GM23338 (cell line): ENCODE results near the gene OR51V1. TPM values are rescaled to one million over a fixed set of nuclear protein-coding genes. Genes with fewer than 3 reads are reported as not detected.

Experiments
- ATAC-seq: fragments of 200-7000 bp; cut with Tn5 transposase; 3 replicates; pipeline ENCODE4 v1.9.1; 2020
- DNase-seq: peaks from one replicate; pipeline ENCODE4 v3.0.0-alpha.2; 2015; ENCODE audit warnings: low spot score
- H2AFZ ChIP-seq: fragments of 200-600 bp; sonication (generic); 2 replicates; pipeline ENCODE4 v1.8.0; 2016; ENCODE audit warnings: antibody characterized with exemption, mild to moderate bottlenecking, moderate library complexity
- H3F3A ChIP-seq: fragments of 200-600 bp; sonication (generic); replicated peaks from 2 replicates; pipeline ENCODE4 v1.8.0; 2017; ENCODE audit warnings: antibody characterized with exemption, mixed run types, low read depth
- H3K27ac ChIP-seq: fragments of 200-600 bp; sonication (generic); 2 replicates; pipeline ENCODE4 v1.6.1; 2016; ENCODE audit warnings: low read depth
- H3K27me3 ChIP-seq: fragments of 200-600 bp; sonication (generic); 2 replicates; pipeline ENCODE4 v1.8.0; 2016; ENCODE audit warnings: mild to moderate bottlenecking, mixed run types, moderate library complexity; ENCODE audit not compliant: insufficient read depth
- H3K36me3 ChIP-seq: fragments of 200-600 bp; sonication (generic); 2 replicates; pipeline ENCODE4 v1.8.0; 2016; ENCODE audit warnings: mild to moderate bottlenecking; ENCODE audit not compliant: insufficient read depth
- H3K4me1 ChIP-seq: fragments of 200-600 bp; sonication (generic); 2 replicates; pipeline ENCODE4 v1.8.0; 2016; ENCODE audit warnings: mild to moderate bottlenecking, moderate library complexity; ENCODE audit not compliant: insufficient read depth
- H3K4me2 ChIP-seq: fragments of 200-600 bp; sonication (generic); 2 replicates; pipeline ENCODE4 v1.7.1; 2017; ENCODE audit warnings: mixed run types
- H3K4me3 ChIP-seq: fragments of 200-600 bp; sonication (generic); 2 replicates; pipeline ENCODE4 v1.6.1; 2016; ENCODE audit warnings: mixed run types
- H3K79me2 ChIP-seq: fragments of 200-600 bp; sonication (generic); replicated peaks from 2 replicates; pipeline ENCODE4 v1.8.0; 2017; ENCODE audit warnings: mild to moderate bottlenecking; ENCODE audit not compliant: insufficient read depth
- H3K9me2 ChIP-seq: fragments of 200-600 bp; sonication (generic); 2 replicates; pipeline ENCODE4 v1.8.0; 2017; ENCODE audit not compliant: insufficient read depth
- H4K20me1 ChIP-seq: fragments of 200-600 bp; sonication (generic); replicated peaks from 2 replicates; pipeline ENCODE4 v1.8.0; 2017; ENCODE audit warnings: mild to moderate bottlenecking; ENCODE audit not compliant: insufficient read depth
- H3K27ac Mint-ChIP-seq: 2 replicates; pipeline ENCODE4 v1.8.0; 2020; ENCODE audit warnings: inconsistent platforms, mild to moderate bottlenecking, moderate library complexity, mixed read lengths
- H3K27me3 Mint-ChIP-seq: 3 replicates; pipeline ENCODE4 v1.8.0; 2022; ENCODE audit warnings: low read depth, mild to moderate bottlenecking, moderate library complexity, mixed read lengths, inconsistent platforms; ENCODE audit not compliant: insufficient read depth, poor library complexity
- H3K36me3 Mint-ChIP-seq: 3 replicates; pipeline ENCODE4 v1.8.0; 2021; ENCODE audit warnings: low read depth, mild to moderate bottlenecking, inconsistent platforms, moderate library complexity, mixed read lengths
- H3K4me1 Mint-ChIP-seq: 3 replicates; pipeline ENCODE4 v1.8.0; 2020; ENCODE audit warnings: mild to moderate bottlenecking, inconsistent platforms, mixed read lengths
- H3K4me3 Mint-ChIP-seq: 3 replicates; pipeline ENCODE4 v1.8.0; 2021; ENCODE audit warnings: moderate library complexity, mild to moderate bottlenecking, inconsistent platforms, mixed read lengths
- H3K9me3 Mint-ChIP-seq: 3 replicates; pipeline ENCODE4 v1.8.0; 2020; ENCODE audit warnings: moderate library complexity, mild to moderate bottlenecking, inconsistent platforms, mixed read lengths
- CTCF ChIP-seq, 2 experiments: fragments of 200-600 bp in 1 of 2; sonication (generic) in 1 of 2; conservative IDR thresholded peaks; 2 replicates each; pipeline versions ENCODE4 v1.5.1 to v1.6.1; 2016 to 2017; ENCODE audit warnings: antibody characterized with exemption in 2 of 2, low read depth in 2 of 2, mild to moderate bottlenecking in 2 of 2, moderate library complexity in 1 of 2
- ETS1 ChIP-seq: IDR thresholded peaks from 2 replicates; pipeline ENCODE4 v1.6.1; 2016; ENCODE audit warnings: antibody characterized with exemption
- EZH2 ChIP-seq: fragments of 200-600 bp; sonication (generic); IDR thresholded peaks from one replicate; pipeline ENCODE4 v1.8.0; 2017; ENCODE audit warnings: antibody characterized with exemption, mild to moderate bottlenecking, low read depth; ENCODE audit not compliant: unreplicated experiment
- EZH2phosphoT487 ChIP-seq: fragments of 200-600 bp; sonication (generic); IDR thresholded peaks from one replicate; pipeline ENCODE4 v1.8.1; 2018; ENCODE audit warnings: antibody characterized with exemption; ENCODE audit not compliant: unreplicated experiment
- JUNB ChIP-seq: IDR thresholded peaks from one replicate; pipeline ENCODE4 v1.6.1; 2016; ENCODE audit warnings: antibody characterized with exemption; ENCODE audit not compliant: unreplicated experiment
- NANOG ChIP-seq: IDR thresholded peaks from 2 replicates; pipeline ENCODE4 v1.6.1; 2016; ENCODE audit warnings: antibody characterized with exemption, borderline replicate concordance
- STAT1 ChIP-seq: IDR thresholded peaks from one replicate; pipeline ENCODE4 v1.6.1; 2016; ENCODE audit warnings: antibody characterized with exemption; ENCODE audit not compliant: unreplicated experiment
- ZNF114 ChIP-seq: fragments of 250-450 bp; sonication (Bioruptor Pico); IDR thresholded peaks from 2 replicates; pipeline ENCODE4 v1.5.0; 2020; ENCODE audit warnings: mild to moderate bottlenecking, moderate library complexity
- ZNF462 ChIP-seq: fragments of 250-450 bp; sonication (Bioruptor Pico); IDR thresholded peaks from 2 replicates; pipeline ENCODE4 v1.5.0; 2020; ENCODE audit warnings: mild to moderate bottlenecking, moderate library complexity
- polyA plus RNA-seq: library from polyadenylated mRNA; unstranded; fragments of >200 nt; fragmentation: Nextera tagmentation; extraction: Ambion mirVana; gene quantifications from 2 replicates; pipeline ENCODE4 v1.2.1, GENCODE V29; 2016
- total RNA-seq: library from RNA; depleted of rRNA; stranded (reverse); fragments of >200 nt; shearing (Covaris generic); gene quantifications from 2 replicates; pipeline ENCODE4 v1.2.3, GENCODE V29; 2014

OR51V1 gene
- total and polyA plus RNA-seq, 2 experiments from 2014 or later: not detected

- TF ChIP-seq CTCF (conservative IDR thresholded peaks at IDR 0.05; ENCODE audit: low read depth in 2 of 2) (no peak), EZH2 (no peak), STAT1 (no peak), NANOG (no peak), EZH2phosphoT487 (no peak)
Measured at GRCh38 chr11:5203366-5203765, 2.9 kb upstream of the OR51V1 start (continued).

GRCh38 chr11:5198285-5198684 lies 2.2 kb downstream of the OR51V1 start:
- ATAC-seq (no peak), DNase-seq (no peak)
- Mint-ChIP-seq H3K36me3 (no peaks in the 10 kb centered on the region), H3K27me3 (peaks cover 2% of the 10 kb centered on the region), H3K4me3 (no peak overlapping the region), H3K27ac (no peak overlapping the region), H3K9me3 (peaks cover 3% of the 10 kb centered on the region; the same call in 1 of the 3 replicates), H3K4me1 (peaks cover 8% of the 10 kb centered on the region; the same call in 2 of the 3 replicates)
- Histone ChIP-seq H3K4me1 (no peaks in the 10 kb centered on the region), H4K20me1 (no peaks in the 10 kb centered on the region), H3K4me3 (no peak overlapping the region), H3K27me3 (no peaks in the 10 kb centered on the region), H3K27ac (no peak overlapping the region), H3K4me2 (no peak overlapping the region), H2AFZ (no peak overlapping the region), H3K79me2 (no peaks in the 10 kb centered on the region), H3F3A (no peaks in the 10 kb centered on the region), H3K36me3 (no peaks in the 10 kb centered on the region), H3K9me2 (no peaks in the 10 kb centered on the region)
- TF ChIP-seq JUNB (no peak), ETS1 (no peak), ZNF462 (CRISPR knock-in tag) (no peak), STAT1 (no peak), NANOG (no peak), ZNF114 (CRISPR knock-in tag) (no peak)
